Stimulated activated CD4-positive, alpha-beta T cell treated with anti-CD3 and anti-CD28 coated beads, Interleukin-1b, Interleukin-23, amount 100 ng/mL, for 4 hours (primary cell): ENCODE data around the gene HSPA4L.

Experiments used
- DNase-seq, 2 donors: peaks; one replicate each; pipeline ENCODE4 v3.0.0-alpha.2; 2020; ENCODE audit warnings: low read depth in 2 of 2

HSPA4L gene

DNA sequence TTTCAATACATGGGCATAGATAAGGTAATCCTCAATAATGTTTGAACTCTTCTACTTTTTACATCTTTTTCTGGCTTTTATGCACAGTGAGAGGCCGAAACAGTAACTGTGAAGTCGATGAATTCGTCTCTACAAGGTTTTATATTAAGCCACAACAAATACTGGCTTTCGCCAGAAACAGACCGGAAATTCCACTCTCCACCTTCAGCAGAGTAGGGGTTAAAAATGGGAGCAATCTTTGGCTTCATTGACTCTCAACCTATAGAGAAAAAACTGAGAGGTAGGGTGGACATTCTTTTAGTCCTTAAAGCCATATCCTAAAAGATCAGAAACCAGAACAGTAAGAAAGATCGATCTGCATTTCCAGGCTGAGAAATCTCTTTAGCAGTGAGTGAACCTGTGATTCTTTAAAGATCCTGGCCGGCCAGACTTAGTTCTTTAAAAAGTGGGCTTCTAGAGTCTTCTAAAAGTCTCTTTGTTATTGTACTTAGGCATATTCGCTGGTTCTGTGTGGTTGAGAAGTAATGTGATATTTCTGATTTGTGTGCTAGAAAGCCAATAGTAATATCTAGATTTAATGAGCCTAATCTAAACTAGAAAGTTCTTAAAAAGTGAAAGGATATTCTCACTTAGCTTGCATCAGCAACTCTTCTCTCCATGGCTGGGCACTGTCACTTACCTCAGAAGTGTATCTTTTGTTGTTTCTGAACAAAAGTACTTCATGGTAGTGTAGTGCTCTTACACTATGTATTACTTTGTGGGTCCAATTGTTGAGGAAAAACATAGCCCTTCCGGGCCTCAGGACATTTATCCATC lies 2.0 kb downstream of the HSPA4L start:
- DNase-seq: no peak

DNA sequence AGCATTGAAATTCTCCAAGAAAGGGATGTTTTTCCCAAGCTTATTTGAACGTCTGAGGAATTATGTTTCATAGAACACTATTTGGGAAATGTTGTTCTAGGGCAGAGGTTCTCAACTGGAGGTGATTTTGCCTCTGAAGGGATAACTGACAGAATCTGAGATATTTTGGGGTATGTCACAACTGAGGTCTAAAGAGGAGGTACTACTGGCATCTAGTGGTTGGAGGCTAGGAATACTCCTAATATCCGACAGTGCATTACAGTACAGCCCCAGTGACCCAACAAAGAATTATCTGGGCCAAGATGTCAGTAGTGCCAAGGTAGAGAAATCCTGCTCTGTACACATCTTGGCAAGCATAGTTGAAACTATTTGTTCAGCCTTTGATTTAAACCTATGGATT lies 6.4 kb downstream of the HSPA4L start:
- no peak for DNase-seq

DNA sequence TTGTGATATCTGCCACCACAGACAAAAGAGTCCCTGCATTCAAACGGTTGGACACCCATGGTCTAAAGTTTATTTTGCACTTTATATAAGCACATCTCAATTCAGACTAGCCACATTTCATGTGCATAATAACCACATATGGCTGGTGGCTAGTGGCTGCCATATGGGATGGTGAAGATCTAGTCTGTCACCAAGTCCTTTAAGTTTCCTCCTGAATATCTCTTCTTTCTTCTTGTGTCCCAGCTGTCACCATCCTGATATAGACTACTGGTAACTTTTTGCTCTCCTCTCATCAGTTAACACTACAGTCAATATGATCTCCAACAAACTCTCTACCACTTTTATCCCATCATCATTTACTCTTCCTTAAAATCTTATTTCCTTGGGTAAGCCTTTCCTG lies 9.3 kb downstream of the HSPA4L start:
- no peak for DNase-seq

DNA sequence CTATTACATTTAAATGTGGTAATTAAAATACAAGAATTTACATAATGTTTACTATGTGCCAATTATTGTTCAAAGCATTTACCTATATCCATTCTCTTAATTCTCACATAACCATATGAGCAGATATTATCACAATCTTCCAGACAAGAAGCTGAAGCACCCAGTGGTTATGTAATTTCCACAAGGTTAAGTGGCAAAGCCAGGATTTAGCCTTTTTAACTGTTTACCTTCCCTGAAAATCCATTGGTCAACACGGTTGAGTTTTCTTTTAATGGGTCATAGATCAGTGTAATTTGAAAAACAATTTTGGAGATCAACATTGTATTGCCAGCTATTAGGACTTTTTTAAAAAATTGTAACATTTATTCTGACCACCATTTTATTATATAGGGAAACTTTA lies 11.4 kb downstream of the HSPA4L start:
- DNase-seq: no peak

DNA sequence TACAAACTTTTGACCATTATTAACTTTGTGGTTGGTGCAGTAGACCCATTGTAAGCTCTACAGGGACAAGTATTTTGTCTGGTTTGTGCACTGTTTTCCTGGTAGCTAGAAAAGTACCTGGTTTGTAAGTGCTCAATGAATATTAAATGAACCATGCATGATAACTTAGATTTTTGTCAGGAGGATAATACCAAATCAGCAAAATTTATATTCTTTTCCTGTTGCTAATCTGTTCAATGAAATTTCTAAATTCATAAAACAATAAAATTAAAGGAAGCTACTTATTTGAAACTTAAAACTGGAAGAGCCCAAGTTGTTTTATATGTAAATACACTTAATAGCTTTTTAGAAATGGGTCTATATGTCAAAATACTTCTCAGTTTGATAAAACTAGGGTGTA lies 17.6 kb downstream of the HSPA4L start:
- no peak for DNase-seq

DNA sequence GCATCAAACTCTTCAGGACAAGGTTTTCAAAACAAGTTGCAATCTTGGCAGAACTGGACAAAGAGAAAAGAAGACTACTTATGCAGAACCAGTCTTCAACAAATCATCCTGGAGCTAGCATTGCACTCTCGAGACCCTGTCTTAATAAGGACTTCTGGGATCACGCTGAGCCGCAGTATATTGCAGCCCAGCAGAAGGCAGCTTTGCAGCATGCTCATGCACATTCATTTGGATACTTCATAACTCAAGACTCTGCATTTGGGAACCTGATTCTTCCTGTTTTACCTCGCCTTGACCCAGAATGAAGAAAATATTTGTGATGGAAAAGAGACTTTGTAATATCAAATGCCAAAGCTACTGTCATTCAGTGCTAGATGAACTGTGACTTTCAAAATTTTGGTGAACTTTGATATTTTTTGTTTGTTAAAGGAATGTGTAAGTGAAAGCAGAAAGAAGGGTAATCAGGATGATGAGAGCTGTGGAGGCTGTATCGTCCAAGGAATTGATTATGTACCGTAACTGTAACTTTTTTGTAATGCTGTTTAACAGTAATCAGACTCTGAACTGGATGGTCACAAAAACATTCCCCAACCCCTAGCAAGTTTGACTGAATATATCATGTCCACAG lies 27.2 kb downstream of the HSPA4L start:
- no peak for DNase-seq

DNA sequence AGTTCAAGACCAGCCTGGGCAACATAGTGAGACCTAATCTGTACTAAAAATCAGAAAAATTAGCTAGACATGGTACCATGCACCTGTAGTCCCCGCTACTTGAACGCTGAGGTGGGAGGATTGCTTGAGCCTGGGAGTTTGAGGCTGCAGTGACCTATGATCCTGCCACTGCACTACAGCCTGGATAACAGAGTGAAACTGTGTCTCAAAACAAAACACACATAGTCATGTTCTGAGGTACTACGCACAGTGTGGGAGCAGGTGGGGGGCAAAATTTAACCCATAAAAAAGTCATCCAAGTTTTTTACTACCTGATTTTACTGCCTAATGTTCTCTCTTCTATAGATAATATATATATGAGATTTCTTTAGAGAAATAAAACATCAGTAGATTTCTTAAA lies 28.4 kb downstream of the HSPA4L start:
- DNase-seq: no peak

DNA sequence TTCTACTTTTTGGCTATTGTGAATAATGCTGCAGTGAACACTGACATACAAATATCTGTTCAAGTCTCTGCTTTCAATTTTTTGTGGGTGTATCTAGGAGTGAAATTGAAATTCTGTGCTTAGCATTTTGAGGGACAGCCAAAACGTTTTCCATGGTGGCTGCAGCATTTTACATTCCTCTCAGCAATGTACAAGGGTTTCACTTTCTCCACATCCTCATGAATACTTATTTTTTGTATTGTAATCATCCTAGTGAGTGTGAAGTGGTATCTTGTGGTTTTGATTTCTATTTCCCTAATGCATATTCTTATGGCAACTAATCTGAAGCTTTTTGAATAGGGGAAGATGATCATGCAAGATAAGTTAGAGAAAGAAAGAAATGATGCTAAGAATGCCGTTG lies 40.3 kb downstream of the HSPA4L start:
- no peak for DNase-seq

DNA sequence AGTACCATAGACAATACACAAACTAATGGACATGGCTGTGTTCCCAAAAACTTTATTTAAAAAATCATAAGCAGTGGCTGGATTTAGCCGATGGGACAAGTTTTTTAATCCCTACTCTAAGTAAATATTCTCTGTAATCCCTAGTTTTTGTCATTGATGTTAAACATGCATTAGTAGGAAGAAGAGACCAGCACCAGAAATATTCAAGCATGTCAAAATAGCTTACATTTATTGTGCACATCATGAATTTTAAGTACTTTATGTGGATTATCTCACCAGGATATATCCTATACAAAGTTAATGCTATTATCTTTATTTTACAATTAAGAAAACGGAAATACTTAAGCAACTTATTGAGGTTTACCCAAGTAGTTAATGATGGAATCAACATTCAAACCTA lies 46.0 kb downstream of the HSPA4L start:
- DNase-seq: no peak

DNA sequence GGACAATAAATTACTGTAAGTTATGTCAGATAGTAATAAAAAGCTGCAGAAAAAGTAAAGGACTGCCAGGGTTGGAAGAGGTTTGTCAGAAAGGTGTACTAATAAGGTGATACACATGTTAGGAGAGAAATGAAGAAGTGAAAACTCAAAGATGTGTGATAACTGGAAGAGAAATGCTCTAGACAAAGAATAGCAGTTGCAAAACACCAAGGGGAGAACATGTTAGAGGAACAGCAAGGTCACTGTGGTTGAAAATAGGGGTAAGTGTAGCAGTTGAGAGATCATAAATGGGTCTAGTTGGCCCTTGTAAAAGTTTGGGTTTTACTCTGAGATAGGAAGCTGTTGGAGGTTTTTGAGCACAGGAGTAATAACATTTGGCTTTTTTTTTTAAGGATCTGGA lies 46.9 kb downstream of the HSPA4L start:
- DNase-seq: no peak

DNA sequence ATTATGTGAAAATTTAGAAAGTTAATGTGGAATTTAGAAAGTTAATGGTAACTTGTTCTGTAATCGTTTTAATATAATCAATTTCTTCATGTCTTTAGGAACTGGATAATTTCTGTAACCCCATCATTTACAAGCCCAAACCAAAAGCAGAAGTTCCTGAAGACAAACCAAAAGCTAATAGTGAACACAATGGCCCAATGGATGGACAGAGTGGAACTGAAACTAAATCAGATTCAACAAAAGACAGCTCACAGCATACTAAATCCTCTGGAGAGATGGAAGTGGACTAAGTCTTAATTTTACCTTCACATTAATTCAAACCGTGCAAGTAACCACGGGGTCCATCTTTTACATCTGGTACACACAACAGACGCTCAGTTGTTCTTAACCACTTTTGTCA lies 50.5 kb downstream of the HSPA4L start:
- no peak for DNase-seq

DNA sequence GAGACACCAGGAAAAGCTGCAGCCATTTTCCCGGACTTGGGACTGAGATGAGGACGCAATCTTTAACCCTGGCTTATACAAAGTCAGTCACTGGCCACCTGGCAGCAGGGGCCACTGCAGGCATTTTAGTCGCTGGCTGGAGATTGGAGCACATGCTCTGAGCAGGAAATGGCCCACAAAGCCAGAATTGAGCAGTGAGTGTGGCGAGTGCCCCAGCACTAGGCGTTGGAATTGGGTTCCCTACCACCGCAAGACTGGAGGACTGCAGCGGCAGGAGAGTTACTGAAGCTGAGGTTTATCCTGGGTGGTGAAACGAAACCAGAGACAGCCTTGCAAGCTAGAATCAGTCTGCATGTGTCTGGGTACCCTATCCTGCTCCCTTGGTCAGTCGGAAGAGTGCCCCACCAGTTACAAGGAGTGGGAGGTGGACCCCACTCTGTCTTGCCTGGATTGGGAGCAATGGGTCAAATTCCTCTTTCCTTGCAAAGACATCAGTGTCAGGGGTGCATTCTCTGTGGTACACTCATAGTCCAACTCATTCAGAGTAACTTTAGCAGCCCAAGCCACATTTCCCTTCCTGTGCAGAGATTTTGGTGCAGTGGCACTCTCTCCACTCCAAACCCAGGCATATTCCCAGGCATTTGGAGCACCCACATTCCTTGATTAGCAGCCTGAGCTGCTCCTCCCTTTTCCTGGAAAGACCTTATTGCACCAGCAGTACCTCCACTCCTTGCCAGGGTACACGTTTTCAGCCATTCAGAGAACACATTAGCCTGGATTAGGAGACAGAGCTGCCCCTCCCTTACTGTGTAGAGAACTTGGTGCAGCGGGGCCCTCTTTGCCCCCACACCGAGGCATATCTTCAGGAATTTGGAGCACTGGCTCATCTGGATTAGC lies 61.8 kb downstream of the HSPA4L start:
- no peak for DNase-seq

DNA sequence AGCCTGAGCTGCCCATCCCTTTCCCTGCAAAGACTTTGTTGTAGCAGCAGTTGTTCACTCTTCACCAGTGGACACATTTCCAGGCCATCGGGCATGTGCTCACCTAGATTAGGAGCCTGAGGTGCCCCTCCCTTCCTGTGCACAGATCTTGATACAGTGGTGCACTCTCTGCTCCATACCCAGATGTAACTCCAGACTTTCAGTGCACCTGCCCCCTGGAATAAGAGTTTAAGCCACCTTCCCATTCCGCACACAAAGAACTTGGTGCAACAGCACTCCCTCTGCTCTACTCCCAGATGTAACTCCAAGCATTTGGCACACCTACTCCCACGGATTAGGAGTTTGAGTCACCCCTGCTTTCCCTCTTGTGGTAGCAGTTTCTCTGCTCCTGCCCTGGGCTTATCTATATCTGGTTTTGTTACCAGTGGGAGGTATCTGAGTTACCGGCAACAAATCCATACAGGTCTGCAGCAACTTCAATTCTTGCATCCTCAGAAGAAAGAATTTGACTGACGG lies 62.5 kb downstream of the HSPA4L start:
- DNase-seq: no peak

DNA sequence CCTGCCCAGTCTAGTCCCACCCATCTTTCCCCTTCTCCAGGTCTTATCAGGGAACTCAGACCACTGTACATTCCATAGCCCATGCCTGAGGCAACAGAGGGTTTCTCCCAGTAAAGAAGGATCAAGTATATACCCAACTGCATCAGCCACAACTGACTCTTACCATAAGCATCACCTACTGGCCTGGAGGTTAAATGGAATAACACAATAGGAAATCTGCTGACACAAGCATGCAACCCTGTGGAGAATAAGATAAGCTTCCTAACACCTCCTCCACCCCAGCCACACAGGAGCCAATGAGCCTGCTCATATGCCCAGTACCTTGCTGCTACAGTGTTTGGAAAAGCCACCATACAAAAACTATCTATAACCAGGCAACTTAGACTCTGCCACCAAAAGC lies 63.9 kb downstream of the HSPA4L start:
- DNase-seq: no peak

DNA sequence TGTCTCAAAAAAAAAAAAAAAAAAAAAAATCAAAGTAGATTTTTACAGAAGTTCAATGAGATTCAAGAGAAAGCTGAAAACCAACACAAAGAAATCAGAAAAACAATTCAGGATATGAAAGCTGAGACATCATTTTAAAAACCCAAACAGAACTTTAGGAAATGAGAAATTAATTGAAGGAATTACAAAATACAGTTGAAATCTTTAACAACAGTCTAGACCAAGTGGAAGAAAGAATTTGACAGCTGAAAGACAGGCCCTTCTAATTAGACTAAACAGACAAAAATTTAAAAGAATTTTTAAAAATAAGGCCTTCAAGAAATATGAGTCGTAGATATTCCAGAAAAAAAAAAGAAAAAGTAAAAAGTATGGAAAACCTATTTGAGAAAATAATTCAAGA lies 64.6 kb downstream of the HSPA4L start:
- DNase-seq: no peak

DNA sequence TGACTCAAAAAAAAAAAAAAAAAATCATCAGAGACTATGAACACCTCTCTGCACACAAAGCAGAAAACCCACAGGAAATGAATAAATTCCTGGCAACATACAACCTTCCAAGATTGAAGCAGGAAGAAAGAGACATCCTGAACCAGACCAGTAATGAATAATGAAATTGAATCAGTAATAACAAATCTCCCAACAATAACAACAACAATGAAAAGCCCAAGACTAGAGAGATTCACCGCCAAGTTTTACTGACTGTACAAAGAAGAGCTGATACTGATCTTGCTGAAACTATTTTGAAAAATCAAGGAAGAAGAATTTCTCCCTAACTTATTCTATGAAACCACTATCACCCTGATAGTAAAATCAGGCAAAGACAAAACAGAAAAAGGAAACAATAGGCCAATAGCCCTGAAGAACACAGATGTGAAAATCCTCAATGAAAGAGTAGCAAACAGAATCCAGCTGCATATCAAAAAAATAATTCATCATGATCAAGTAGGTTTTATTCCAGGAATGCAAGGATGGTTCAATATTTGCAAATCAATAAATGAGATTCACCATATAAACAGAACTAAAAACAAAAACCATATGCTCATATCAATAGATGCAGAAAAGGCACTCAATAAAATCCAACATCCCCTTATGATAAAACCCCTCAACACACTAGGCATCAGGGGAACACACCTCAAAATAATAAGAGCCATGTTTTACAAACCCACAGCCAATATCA lies 67.5 kb downstream of the HSPA4L start:
- DNase-seq: no peak

DNA sequence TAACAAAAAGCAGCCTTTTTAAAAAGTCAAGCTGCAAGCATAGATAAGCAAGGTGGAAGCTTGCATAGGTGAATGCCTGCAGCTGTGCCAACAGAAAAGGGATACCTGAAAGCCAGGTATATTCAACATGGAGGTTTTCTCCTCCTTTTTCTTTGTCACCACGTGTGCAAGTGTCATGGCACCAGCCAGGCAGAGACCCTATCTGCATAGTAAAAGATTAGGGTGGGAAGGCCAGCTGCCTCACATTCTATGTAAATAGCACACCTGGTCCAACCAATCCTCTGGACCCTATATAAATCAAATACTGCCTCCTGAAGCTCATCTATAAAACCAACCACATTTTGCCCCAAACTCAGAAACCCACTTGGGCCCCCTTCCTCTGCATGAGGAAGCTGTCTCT lies 70.5 kb downstream of the HSPA4L start:
- no peak for DNase-seq

DNA sequence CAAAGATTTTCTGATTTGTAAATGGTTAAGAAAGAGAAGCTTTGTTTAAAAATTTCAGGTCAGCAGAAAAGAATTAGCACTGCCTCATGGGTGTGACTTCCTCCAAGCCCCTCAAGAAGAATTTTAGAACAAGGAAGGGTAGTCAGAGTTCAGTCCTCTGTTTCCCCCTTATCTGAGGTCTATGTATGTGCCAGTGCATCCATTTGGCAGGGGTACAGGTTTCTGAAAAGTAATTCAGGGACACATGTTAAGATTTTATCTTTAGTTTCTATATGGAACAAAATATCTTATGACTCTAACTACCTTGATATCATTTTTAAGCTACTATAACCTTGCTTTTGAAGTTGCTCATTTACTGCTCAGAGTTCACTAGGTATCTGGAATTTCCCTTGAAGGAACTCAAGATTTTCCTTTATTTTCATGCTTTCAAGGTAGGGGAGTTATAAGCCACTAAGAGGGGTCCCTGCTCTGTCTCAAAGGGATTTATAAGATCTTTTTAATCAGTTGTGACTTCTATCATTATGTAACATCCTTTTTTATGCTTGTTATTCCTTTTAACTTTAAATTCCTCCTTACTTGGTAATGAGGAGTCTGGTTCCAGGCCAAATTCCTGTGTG lies 74.2 kb downstream of the HSPA4L start:
- DNase-seq: no peak

DNA sequence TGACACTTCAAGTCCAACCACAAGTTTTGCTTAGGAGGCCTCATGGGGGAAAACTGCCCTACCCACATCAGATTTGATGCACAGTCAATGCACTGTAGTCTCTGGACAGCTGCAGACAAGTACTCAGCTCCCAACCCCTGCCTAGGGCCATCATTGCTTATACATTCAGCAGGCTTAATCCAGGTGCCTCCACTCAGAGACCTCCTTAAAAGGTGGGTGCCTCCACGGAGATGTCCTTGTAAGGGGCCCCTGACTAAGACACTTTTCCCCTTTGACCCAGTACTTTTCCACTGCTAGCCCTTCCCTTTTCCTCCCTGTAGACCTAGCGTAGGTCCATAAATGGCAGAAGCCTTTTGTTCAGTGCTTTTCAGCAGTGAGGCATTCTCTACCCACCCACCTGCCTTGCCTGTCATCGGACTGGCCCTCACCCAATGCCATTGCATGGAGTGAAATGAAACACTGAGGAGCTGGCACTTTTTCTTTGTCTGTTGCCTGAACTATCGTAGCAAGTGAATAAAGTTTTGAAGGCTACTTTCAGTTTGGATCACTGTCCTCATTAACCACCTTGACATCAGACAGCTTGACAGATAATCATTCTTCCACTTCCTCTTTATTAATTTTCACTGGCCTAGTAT lies 74.8 kb downstream of the HSPA4L start:
- no peak for DNase-seq

DNA sequence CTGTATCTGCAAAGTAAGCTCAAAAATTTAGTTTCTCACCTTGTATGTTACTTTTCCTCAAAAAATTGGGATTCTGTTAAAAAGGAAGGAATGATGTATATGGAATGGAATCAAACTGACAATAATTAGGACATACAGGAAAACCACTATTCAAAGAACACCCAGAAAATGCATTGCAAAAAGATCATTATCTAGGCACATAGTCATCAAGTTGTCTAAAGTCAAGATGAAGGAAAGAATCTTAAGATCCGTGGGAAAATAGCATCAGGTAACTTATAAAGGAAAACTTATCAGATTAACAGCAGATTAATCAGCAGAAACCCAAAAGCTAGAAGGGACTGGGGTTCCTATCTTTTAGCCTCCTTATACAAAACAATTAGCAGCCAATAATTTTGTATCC lies 75.5 kb downstream of the HSPA4L start:
- DNase-seq: no peak

DNA sequence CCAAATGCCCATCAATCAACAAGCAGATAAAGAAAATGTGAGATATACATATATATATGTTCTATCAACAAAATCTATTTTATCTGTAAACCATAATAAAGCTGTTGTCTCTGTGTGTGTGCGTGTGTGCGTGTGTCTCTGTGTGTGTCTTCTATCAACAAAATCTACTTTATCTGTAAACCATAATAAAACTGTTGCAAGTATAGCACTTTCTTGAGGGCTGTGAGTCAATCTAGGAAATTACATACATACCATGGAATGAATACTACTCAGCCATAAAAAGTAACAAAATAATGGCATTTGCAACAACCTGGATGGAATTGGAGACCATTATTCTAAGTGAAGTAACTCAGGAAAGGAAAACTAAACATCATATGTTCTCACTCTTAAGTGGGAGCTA lies 86.1 kb downstream of the HSPA4L start:
- DNase-seq: no peak
